Heart right ventricle (tissue), 16 donors: ENCODE measurements around the gene KCTD11. TPM values are rescaled to one million over a fixed set of nuclear protein-coding genes. Genes with fewer than 3 reads are reported as not detected.
A peak's percentile ranks its signal among the peaks of the same experiment; 100 is the strongest.

ENCODE experiments used
- ATAC-seq, 8 donors: fragments of 200-7000 bp; cut with Tn5 transposase; one replicate each; pipeline ENCODE4 v1.9.1; 2020; ENCODE audit warnings: mild to moderate bottlenecking in 8 of 8, moderate library complexity in 8 of 8, moderate number of reproducible peaks in 1 of 8
- DNase-seq, 2 donors: peaks; one replicate each; pipeline ENCODE4 v3.0.0-alpha.2; 2020
- H3K27ac ChIP-seq, 10 donors: fragments of 200-600 bp; sonication (generic) in 2 of 10; one replicate each; pipeline versions ENCODE4 v1.5.0 to v1.8.0; 2020 to 2022; ENCODE audit warnings: mild to moderate bottlenecking in 3 of 10
- H3K27me3 ChIP-seq, 7 donors: fragments of 200-600 bp; one replicate each; pipeline ENCODE4 v1.8.0; 2021 to 2022; ENCODE audit warnings: mild to moderate bottlenecking in 2 of 7
- H3K36me3 ChIP-seq, 9 donors: fragments of 200-600 bp; sonication (generic) in 1 of 9; one replicate each; pipeline versions ENCODE4 v1.5.0 to v1.8.0; 2020 to 2022; ENCODE audit warnings: mild to moderate bottlenecking in 2 of 9
- H3K4me1 ChIP-seq, 9 donors: fragments of 200-600 bp; sonication (generic) in 1 of 9; one replicate each; pipeline versions ENCODE4 v1.5.0 to v1.8.0; 2020 to 2022; ENCODE audit warnings: mild to moderate bottlenecking in 4 of 9
- H3K4me3 ChIP-seq, 10 donors: fragments of 200-600 bp; sonication (generic) in 2 of 10; one replicate each; pipeline versions ENCODE4 v1.5.0 to v1.8.0; 2020 to 2022; ENCODE audit warnings: mild to moderate bottlenecking in 7 of 10, moderate library complexity in 2 of 10
- H3K9me3 ChIP-seq, 11 donors: fragments of 200-600 bp in 10 of 11; sonication (generic) in 2 of 11; one replicate each; pipeline versions ENCODE4 v1.5.0 to v1.8.0; 2013 to 2022; ENCODE audit warnings: mild to moderate bottlenecking in 2 of 11, control low read depth in 1 of 11, moderate library complexity in 1 of 11
- WGBS, 2 donors: extraction: QIAGEN DNeasy Blood & Tissue Kit; methylation state at CpG; one replicate each; pipeline ENCODE4 v1.1.7; 2013; ENCODE audit warnings: inconsistent platforms in 1 of 2; 5-methylcytosine and 5-hydroxymethylcytosine counted together
- intact Hi-C, 10 donors: fragments of 100-400 bp; cut with DNase I; formaldehyde crosslinking; loops; one replicate each; pipeline versions ENCODE4 v1.11.1 to v1.14.2; 2022
- polyA plus RNA-seq, 2 donors: library from polyadenylated mRNA; stranded (reverse); fragments of 200-250 nt; gene quantifications; one replicate each; pipeline ENCODE4 v1.2.3, GENCODE V29; 2013
- total RNA-seq, 10 donors: library from RNA; stranded (reverse); fragmentation: NEBNext Ultra II Directional in 3 of 10; extraction: Animal tissue kit (Norgen Biotek cat#: 25700) in 3 of 10; gene quantifications; one replicate each; pipeline versions ENCODE4 v1.2.1 to v1.2.4, GENCODE V29; 2021 to 2023
- TF ChIP-seq, protein P1 (sequence below), 9 donors: fragments of 200-600 bp; sonication (generic) in 2 of 9; IDR thresholded peaks; one replicate each; pipeline versions ENCODE4 v1.5.0 to v1.8.0; 2021 to 2022; ENCODE audit warnings: antibody characterized with exemption in 9 of 9, mild to moderate bottlenecking in 5 of 9, moderate library complexity in 1 of 9
- donor health status: Arrhythmogenic right ventricular cardiomyopathy.
- donor health status: ischemic (EF 13 %, LVEDD 7.1; RV severe dilation, severe dysfunction).
- donor health status: healthy with polysubstance abuse.
- donor health status: DM: no; HTN: yes; CAD: no.
- donor health status: DM: no; HTN: no; CAD: no.
- donor health status: ischemic (EF 25% LVEDD 6.9; RV normal size, moderate dysfunction).
- donor health status: ischemic (EF 25% LVEDD 5.7; RV mildly dilated, moderate dysfunction).
- donor health status: healthy.
- donor health status: DM: yes; HTN: yes; CAD: no.
- donor health status: Ischemic cardiomyopathy.
- donor health status: ischemic (EF 35%, LVEDD 5.7; RV mildly dilated, moderate dysfunction).
- donor health status: nonischemic (EF 11% LVEDD 7.7; RV severe dilation, severe dysfunction).
- donor health status: DM: yes; HTN: yes; CAD: no.
- donor health status: PGD.
- donor health status: ischemic (EF 29% LVEDD 5.4; RV normal size, mild dysfunction).
- donor health status: nonischemic (EF 23%, LVEDD 6.1; RV moderate dilation, normal function).

Gene KCTD11
- total and polyA plus RNA-seq, 12 donors, result 4.3 to 8.5 (median 5.3) TPM

DNA sequence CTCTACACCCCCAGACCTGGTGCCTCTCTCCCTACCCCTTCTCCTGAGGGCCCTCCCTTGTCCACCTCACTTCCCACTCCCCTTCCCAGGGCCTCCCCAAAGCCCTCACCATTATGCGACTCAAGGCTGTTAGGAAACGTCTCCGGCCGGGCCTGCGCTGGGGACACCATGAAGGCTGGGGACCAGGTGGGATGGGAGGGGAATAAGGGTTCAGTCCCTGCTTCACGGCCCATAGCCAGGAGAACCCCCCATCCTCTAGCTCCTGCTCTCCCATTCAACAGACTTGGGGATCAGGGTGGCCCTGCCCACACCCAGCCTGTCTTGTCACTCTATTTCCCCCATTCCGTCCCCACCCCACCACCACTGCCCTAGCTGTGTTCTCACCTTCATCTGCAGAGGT is 24.9 kb upstream of the KCTD11 start:
- no peak overlapping the region for H3K27ac ChIP-seq
- H3K9me3 ChIP-seq, result no peaks in the 10 kb centered on the region
- ATAC-seq (no peak), DNase-seq (no peak)
- H3K4me3 ChIP-seq, result no peak overlapping the region
- H3K4me1 ChIP-seq, result peaks cover 0 to 25% (median 20%) of the 10 kb centered on the region in 9 donors
- TF ChIP-seq, protein P1, sequence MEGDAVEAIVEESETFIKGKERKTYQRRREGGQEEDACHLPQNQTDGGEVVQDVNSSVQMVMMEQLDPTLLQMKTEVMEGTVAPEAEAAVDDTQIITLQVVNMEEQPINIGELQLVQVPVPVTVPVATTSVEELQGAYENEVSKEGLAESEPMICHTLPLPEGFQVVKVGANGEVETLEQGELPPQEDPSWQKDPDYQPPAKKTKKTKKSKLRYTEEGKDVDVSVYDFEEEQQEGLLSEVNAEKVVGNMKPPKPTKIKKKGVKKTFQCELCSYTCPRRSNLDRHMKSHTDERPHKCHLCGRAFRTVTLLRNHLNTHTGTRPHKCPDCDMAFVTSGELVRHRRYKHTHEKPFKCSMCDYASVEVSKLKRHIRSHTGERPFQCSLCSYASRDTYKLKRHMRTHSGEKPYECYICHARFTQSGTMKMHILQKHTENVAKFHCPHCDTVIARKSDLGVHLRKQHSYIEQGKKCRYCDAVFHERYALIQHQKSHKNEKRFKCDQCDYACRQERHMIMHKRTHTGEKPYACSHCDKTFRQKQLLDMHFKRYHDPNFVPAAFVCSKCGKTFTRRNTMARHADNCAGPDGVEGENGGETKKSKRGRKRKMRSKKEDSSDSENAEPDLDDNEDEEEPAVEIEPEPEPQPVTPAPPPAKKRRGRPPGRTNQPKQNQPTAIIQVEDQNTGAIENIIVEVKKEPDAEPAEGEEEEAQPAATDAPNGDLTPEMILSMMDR (IDR thresholded peaks at IDR 0.05), result no peak
- intact Hi-C loops, result no loop called here
- H3K36me3 ChIP-seq, result peaks cover 5 to 47% (median 28%) of the 10 kb centered on the region in 9 donors
- 88 to 92% methylated on average over 7 of the region's 7 CpGs for WGBS, 2 donors
- no peaks in the 10 kb centered on the region for H3K27me3 ChIP-seq

DNA sequence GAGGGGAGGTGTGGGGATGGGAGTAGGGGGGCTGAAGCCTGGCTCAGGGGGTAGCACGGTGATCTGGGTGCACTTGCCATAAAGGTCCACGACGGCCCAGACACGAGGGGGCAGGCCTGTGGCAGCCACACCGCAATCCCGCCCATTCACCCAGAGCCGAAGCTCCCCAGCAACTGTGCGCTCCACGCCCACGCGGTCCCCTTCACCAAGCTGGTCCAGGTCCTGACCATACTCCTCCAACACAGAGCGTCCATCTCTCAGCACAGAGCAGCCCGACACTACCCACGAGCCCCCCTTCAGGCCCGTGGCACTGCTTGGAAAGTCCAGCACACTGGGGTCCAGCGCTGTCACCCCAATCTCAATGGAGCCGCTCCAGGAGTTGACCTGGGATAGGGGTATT is 24.5 kb upstream of the KCTD11 start:
- Histone ChIP-seq H3K4me3 (no peak overlapping the region), H3K27me3 (no peaks in the 10 kb centered on the region), H3K36me3 (peaks cover 2 to 43% (median 24%) of the 10 kb centered on the region in 9 donors), H3K27ac (no peak overlapping the region), H3K4me1 (peaks cover 0 to 30% (median 20%) of the 10 kb centered on the region in 9 donors), H3K9me3 (no peaks in the 10 kb centered on the region)
- TF ChIP-seq, protein P1 (IDR thresholded peaks at IDR 0.05), result no peak
- intact Hi-C loops, result no loop called here
- DNase-seq (no peak), ATAC-seq (no peak)
- WGBS, 2 donors, result 81 to 88% methylated on average over 17 of the region's 17 CpGs

DNA sequence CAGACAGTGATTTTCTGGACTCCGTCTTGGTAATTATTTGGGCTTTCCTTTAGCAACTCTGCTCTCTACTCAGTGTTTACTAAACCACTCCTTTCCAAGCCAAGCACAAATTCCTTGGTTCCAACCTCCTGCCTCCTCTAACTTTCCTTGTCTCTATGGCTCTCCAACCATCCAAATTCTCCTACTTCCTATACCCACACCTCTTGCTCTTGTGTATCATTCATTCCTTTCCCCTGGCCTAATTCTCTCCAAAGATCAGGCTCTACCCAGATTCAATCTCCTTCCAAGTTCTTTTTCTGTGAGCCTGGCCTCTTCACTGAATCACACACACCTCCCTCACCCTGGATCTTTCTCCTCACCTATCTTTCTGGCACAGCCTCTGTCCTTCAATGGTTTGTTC is 24.0 kb upstream of the KCTD11 start:
- TF ChIP-seq, protein P1 (IDR thresholded peaks at IDR 0.05), result no peak
- no peaks in the 10 kb centered on the region for H3K27me3 ChIP-seq
- DNase-seq (no peak), ATAC-seq (no peak)
- peaks cover 0 to 30% (median 20%) of the 10 kb centered on the region in 9 donors for H3K4me1 ChIP-seq
- WGBS, 2 donors, result 64 to 83% methylated on average over 1 of the region's 1 CpG
- H3K36me3 ChIP-seq, result peaks cover 0 to 38% (median 19%) of the 10 kb centered on the region in 9 donors
- H3K9me3 ChIP-seq, result no peaks in the 10 kb centered on the region
- H3K27ac ChIP-seq, result peak overlapping the region in 3 of 10 donors; percentile 82 to 92 (median 89)
- intact Hi-C loops, result no loop called here
- peak overlapping the region in 4 of 10 donors; percentile 81 to 93 (median 86) for H3K4me3 ChIP-seq

DNA sequence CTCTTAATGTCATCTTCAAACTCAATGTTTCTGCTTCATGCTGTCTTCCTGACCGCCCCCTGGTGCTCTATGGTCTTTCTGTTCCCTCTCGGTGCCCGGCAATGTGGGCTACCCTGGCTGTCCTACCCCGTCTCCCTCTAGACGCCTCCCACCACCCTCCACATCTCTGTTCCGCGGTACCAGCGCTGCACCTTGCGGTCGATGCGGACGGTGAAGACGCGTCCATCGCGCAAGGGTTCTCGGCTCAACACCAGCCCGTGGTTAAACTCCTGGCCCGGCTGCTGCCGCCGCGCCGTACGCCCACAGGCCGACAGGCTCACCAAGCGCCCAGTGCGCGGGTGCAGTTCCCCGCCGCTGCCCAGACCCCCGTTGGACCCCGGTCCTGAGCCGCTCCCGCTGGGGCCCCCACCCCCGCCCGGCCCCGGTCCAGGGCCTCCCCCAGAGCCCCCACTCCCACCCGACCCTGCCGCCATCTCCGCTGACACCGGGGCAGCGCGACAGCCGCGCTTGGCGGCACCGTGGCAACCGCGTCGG is 23.1 kb upstream of the KCTD11 start, which contains the start of gene NEURL4:
Gene NEURL4, minus strand, starts transcription at position 496 of the 534 bp plus-strand sequence. Its CDS starts 23 bp downstream, at position 473.
- H3K4me1 ChIP-seq, result peaks cover 0 to 30% (median 20%) of the 10 kb centered on the region in 9 donors
- intact Hi-C loops, result loop anchor here in 2 of 10 donors (1.0 kb wide), 2 partner anchors 22 to 48 kb away; partner anchors contain the start of genes EIF5A (in 1 of the 2) and SLC2A4 (in 1 of the 2)
- H3K9me3 ChIP-seq, result no peaks in the 10 kb centered on the region
- 1% methylated on average over 50 of the region's 50 CpGs for WGBS, 2 donors
- ATAC-seq, result peak in 4 of 8 donors; percentile 1 to 34 (median 13)
- peak within 1 kb of the TSS; percentile 70 to 94 (median 85) for H3K4me3 ChIP-seq
- TF ChIP-seq, protein P1 (IDR thresholded peaks at IDR 0.05), result peak in 2 of 9 donors; percentile 8 to 17
- H3K27ac ChIP-seq, result peak within 1 kb of the TSS; percentile 55 to 96 (median 89)
- H3K27me3 ChIP-seq, result peaks cover 0 to 6% (median 0%) of the 10 kb centered on the region in 7 donors
- DNase-seq, result no peak
- peaks cover 0 to 29% (median 10%) of the 10 kb centered on the region in 9 donors for H3K36me3 ChIP-seq
